Frontal cortex (tissue), 4 donors: ENCODE data around the gene CDC16. TPM values are rescaled to one million over a fixed set of nuclear protein-coding genes. Genes with fewer than 3 reads are reported as not detected.
"Not testable (repeated sequence)": the region's sequence is repeated elsewhere in the genome, so short reads cannot be mapped to it uniquely, and the experiment has no call there.

Experiments used
- DNase-seq, 2 donors: peaks; one replicate each; pipeline ENCODE4 v3.0.0; 2012; ENCODE audit warnings: low spot score in 2 of 2
- FAIRE-seq: peaks from 2 replicates; lab custom pipeline; 2012; peaks lifted over from hg19 to GRCh38; lab: Jason Lieb, UNC
- total RNA-seq: library from RNA; depleted of rRNA; stranded (reverse); fragments of >200 nt; gene quantifications from one replicate; pipeline ENCODE4 v1.2.3, GENCODE V29; 2014
- donor health status: control.
- donor health status: control.
- donor health status: control.

Gene CDC16
- total RNA-seq, 1 donor from 2014 or later, result 40.8 TPM

DNA sequence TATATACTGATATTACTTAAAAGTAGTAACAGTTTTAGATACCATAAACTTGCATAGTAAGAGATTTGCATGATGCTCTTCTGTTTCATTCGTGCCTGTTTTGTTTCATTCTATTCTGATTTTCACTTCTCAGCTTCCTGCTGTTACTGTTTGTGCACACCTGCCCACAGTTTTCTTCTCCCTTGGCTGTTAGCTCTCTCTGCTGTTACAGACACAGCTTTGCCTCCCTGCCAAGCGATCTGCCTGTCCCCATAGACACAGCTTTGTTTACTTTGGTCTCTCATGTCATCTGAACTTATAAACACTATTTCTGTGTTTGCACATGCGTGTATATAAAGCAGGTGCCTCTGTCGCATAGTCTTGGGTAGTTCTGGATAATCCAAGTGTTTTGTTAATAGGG, 25.3 kb downstream of the CDC16 start:
- no peak for FAIRE-seq

DNA sequence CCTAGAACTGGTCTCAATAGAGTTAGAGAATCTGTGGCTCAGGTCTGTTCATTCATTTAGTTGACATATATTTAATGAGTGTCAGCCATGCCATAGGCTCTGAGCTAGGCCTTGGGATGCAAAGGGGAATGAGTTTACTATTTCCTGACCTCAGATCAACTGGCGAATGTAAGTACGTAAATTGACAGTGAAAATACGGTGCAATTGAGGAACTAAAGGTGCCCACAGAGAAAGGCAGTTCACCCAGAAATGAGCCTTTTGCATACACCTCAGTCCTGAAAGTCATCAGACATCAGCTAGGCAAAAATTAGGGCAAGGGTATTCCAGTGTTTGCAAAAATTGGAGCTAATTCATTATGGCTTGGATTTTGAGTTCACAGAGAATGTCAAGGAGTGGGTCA, 26.1 kb downstream of the CDC16 start:
- FAIRE-seq, result no peak
- DNase-seq, result no peak

More for the DNA sequence above, 25.3 kb downstream of the CDC16 start:
- DNase-seq, result no peak

DNA sequence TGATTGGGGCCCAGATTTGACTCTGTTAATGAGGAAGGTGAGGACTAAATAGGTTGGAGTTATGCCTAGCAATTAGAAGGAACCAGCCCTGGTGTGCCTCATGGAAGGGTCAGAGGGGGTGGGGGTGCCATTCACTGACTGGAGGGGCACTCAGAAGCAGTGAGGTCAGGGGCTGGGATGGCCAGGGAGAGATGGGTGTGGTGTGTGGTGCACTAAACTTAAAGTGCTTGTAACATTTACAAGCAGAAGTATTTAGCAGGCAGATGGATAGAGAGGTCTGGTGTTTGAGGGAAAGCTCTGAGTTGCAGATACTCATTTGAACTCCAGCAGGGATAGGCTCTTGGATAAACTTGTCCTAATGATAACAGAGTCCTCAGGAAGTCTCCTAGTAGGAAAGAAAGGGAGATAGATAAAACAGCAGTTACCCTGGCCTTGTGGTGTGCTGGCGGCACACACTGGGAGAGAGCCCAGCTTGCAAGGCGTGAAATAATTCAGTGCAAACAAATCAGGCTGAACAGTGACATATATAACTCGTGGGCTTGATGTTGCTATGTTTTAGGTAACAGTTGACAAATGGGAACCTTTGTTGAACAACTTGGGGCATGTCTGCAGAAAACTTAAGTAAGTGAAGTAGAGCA, 26.8 kb downstream of the CDC16 start:
- FAIRE-seq (no peak), DNase-seq (no peak)

DNA sequence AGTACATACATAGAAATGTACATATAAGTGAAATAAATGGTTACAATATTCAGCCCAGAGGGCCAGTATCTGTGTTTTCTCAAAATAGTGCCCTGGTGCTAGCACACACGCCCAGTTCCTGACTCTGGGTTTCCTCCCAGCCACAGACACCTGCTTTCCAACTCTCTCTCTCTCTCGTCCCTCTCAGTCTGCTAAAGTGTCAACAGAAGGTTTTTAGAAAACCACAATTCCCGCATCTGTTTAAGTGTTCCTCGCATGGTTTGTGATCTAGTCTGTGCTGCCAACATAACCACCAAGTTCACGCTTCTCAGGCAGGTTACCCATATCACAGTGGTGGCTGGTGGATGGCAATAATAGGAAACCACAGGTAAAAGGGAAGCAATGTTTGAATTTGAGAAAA, 28.9 kb downstream of the CDC16 start:
- no peak for FAIRE-seq

DNA sequence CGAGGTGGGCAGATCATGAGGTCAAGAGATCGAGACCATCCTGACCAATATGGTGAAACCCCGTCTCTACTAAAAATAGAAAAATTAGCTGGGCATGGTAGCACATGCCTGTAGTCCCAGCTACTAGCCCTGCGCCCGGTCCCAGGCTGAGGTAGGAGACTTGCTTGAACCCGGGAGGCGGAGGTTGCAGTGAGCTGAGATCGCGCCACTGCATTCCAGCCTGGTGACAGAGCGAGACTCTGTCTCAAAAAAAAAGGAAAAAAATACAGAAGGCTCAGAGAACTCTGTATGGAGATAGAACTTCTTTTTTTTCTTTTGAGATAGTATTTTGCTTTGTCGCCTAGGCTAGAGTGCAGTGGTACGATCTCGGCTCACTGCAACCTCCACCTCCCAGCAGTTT, 29.6 kb downstream of the CDC16 start:
- DNase-seq, FAIRE-seq: not testable (repeated sequence)

More for the DNA sequence above, 28.9 kb downstream of the CDC16 start:
- DNase-seq, result no peak

GRCh38 chr13:114264886-114265611, 30.4 kb downstream of the CDC16 start:
- no peak for DNase-seq
- FAIRE-seq, result no peak

GRCh38 chr13:114266241-114266640, 31.5 kb downstream of the CDC16 start:
- DNase-seq, result no peak
- FAIRE-seq, result no peak

DNA sequence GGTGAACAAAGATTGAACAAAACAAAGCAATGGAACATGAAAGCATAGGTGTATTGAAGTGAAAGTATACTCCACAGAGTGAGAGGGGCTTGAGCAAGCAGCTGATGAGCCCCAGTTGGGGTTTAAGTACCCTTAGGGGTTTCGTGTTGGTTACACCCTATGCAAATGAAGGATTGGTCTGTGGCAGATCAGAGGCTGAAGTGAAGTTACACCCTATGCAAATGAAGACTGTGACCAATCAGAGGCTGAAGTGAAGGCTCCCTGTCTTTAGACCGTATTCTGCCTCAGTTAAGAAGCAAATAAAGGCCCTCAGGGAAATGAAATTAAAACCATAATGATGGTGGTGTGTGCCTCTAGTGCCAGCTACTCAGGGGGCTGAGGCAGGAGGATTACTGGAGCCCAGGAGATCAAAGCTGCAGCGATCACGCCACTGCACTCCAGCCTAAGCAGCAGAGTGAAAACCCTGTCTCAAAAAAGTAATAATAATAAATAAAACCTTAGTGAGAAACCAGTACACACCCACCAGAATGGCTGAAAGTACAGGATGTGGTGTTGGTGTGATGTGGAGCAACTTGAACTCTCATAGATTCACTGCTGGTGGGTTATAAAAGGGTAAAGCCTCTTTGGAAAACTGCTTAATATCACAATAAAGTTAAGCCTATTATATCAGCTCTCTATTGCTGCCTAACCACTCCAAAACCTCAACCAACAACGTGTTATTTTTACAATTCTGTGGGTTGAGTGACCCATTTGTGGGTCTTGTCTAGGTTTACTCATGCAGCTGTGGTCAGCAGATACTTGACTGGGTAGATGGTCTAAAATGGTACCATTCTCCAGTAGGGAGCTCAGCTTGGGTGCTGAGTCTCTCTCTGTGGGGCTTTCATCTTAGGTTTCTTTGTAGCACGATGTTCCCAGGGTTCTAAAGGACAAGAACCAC, 33.9 kb downstream of the CDC16 start:
- DNase-seq (no peak), FAIRE-seq (no peak)

DNA sequence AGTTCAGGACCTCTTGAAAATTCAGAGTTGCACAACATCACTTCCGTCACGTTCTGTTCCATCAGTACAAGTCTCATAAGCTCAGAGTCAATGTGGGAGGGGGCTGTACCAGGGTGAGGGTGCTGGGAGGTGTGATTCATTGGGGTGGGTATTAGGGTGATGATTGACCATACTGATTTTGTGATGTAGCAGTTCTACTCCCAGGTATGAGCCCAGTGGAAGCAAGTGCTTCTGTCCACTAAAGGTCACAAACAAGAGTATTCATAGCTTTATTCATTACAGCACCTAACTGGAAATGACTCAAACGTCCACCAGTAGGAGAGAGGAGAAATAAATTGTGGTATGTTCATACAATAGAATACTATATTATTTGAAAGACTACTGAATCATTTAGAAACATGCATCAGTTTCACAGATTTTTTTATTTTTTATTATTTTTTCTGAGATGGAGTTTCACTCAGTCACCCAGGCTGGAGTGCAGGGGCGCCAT, 34.6 kb downstream of the CDC16 start:
- FAIRE-seq (no peak), DNase-seq (no peak)

DNA sequence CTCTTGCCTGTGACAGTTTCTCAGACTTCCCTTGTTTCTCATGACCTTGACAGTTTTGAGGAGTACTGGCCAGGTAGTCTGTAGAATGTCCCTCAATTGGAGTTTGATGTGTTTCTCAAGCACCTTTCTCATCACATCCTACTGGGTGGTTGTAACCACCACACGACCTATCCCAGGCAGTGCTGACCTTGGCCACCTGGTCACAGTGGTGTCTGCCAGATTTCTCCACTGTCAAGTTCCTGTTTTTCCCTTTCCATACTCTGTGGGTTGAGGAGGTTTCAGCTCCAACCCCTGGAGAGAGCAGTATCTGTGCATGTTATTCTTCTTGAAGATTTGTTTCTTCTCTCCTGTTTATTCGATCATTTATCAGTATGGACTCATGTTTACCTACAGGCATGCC, 38.3 kb downstream of the CDC16 start:
- FAIRE-seq (no peak), DNase-seq (no peak)

GRCh38 chr13:114275304-114275703, 40.6 kb downstream of the CDC16 start:
- no peak for DNase-seq
- FAIRE-seq, result no peak

- no peak for DNase-seq
- no peak for FAIRE-seq
Measured at GRCh38 chr13:114279146-114279545, 44.4 kb downstream of the CDC16 start.

DNA sequence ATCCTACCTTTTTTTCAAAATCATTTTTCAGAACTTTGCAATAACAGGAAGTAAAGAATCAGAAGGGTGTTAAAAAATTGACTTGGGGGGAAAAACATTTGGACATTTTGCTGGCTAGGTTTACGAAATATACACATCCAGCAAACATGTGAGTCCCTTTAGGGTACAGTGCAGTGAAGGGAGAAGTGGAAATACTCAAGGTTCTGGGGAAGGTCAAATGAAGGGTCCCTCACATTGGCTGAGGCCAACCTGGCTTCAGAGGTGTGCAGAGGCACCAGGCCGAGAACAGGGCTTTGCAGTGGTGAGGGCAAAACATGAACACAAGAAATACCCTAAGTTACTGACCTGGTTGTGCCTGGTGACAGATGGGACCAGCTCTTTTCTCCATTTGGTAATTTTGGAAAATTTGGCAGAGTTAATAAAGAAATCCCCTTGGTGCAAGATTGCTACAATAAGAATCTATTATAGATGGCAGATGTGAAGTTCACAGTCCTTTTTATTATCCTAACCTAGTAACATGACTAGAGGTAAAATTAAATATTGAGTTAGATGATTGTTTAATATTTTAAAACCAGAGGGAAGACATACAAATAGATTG, 45.2 kb downstream of the CDC16 start:
- DNase-seq (no peak), FAIRE-seq (no peak)

DNA sequence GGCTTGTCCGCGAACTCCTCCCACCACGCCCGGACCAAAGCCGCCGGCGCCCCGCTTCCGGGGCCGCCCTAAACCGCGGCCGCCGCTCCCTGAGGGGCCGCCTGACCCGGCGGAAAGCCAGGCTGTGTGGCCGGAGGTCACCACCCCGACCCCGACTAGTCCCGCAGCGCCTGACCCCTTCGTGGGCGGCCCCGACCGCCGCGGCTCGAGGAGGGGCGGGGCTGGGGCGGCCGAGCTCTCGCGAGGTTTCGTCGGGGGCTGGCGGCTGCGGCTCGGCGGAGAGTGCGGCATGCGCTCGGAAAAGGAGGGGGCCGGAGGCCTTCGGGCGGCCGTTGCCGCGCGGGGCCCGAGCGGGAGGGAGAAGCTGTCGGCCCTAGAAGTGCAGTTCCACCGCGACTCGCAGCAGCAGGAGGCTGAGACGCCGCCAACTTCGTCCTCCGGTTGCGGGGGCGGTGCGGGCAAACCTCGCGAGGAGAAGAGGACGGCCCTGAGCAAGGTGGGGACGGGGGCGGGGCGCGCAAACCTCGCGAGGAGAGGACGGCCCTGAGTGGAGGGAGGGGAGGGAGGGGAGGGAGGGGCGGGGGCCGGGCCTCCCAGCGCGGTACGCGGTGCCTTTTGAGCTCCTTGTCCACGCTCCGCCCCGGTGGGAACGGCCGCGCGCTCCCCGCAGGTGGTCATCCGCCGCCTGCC, 46.8 kb downstream of the CDC16 start, which contains the start of gene UPF3A:
Gene UPF3A, plus strand, starts transcription at position 251 of the 690 bp plus-strand sequence. Its CDS starts 39 bp downstream, at position 290.
- no peak for FAIRE-seq
- peak; percentile 87 to 89 for DNase-seq

DNA sequence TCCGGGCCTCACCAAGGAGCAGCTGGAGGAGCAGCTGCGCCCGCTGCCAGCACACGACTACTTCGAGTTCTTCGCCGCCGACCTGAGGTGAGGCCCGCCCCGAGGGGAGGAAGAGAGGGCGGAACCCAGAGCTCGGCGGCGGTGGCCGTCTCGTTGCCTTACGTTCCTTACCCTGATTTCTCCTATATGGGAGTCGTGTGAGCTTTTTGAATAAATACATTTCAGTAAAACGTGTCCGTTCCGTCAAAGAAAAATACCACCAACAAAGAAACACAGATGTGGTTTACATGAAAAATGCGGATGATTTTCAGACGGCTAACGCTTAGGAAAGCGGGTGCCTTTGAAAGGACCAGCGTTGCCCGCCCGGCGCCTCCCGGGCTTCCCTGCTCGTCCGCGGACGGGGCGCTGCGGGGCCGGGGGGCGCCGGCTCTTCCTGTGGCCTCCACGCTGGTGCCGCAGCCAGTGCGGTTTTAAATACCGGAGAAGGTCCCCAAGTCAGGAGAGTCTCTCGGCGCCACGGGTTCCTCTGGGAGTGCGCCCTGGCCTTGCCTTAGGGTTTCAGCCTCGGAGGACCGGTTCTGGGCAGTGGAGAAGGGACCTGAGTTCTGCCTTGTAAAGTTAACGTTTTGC, 47.5 kb downstream of the CDC16 start:
- no peak for FAIRE-seq
- DNase-seq, result peak; percentile 48 to 60

- DNase-seq (no peak), FAIRE-seq (no peak)
Measured at GRCh38 chr13:114283576-114283975, 48.9 kb downstream of the CDC16 start.

- no peak for FAIRE-seq
Measured at GRCh38 chr13:114284680-114285079, 50.0 kb downstream of the CDC16 start.

GRCh38 chr13:114285166-114285808, 50.6 kb downstream of the CDC16 start:
- FAIRE-seq (no peak), DNase-seq (no peak)

More at GRCh38 chr13:114284680-114285079, 50.0 kb downstream of the CDC16 start:
- DNase-seq, result no peak
